ENCODE results near the gene RFLNA. TPM values are rescaled to one million over a fixed set of nuclear protein-coding genes. Genes with fewer than 3 reads are reported as not detected.

RFLNA gene
- total and polyA plus RNA-seq, 2 of the 4 experiments (the other 2 are of a cell fraction) = not detected

DNA sequence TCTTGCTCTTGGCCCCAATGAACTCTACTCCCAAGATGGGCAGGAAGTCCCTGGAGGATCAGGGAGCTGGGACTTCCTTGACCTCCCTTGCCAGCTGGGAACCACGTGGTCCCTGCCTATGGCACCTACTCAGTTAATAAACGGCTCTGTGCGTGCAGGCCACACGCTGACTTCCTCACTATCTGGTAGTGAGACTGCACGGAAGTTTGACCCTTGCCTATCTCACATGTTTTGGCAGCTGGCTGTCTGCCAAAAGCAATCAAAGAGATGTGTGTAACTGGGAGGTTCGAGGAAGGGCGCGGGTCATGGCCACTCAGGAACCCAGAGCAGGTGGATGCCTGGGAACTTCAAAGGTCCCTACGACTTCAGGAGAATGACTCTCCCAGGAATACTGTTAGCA lies 57.9 kb downstream of the RFLNA start:
- no peak overlapping the region for H2BK5ac ChIP-seq (ENCODE audit: low read depth, low read length, poor library complexity, severe bottlenecking)
- H3K4me2 ChIP-seq (ENCODE audit: low read depth, low read length) = no peak overlapping the region
- H2BK15ac ChIP-seq (ENCODE audit: low read depth, low read length) = no peak overlapping the region
- no peak overlapping the region for H3K56ac ChIP-seq (ENCODE audit: extremely low read depth, insufficient read depth, low read length)
- DNase-seq (no peak), ATAC-seq (ENCODE audit: low read depth) (no peak; the same call in 1 of the 2 replicates)
- H3K36me3 ChIP-seq (ENCODE audit: control insufficient read depth, insufficient read depth, low read length) = peaks cover 90% of the 10 kb centered on the region
- intact Hi-C loops (cut with micrococcal nuclease) (no loop called here), dilution Hi-C loops (cut with HindIII; ENCODE audit: low sequenced_read_pairs, unreplicated experiment) (no loop called here), in situ Hi-C loops (cut with MboI; ENCODE audit: low sequenced_read_pairs) (no loop called here)
- H4K91ac ChIP-seq (ENCODE audit: insufficient read depth, low read depth, low read length) = no peak overlapping the region
- no peaks in the 10 kb centered on the region for H3K27me3 ChIP-seq (ENCODE audit: control insufficient read depth, insufficient read depth, low read length)
- no peaks in the 10 kb centered on the region for H3K4me1 ChIP-seq (ENCODE audit: control insufficient read depth, insufficient read depth, low read length)
- no peak overlapping the region for H3K18ac ChIP-seq (ENCODE audit: low read depth, low read length)
- H3K4me3 ChIP-seq (ENCODE audit: insufficient read depth, low read depth, low read length) = no peak overlapping the region
- H3K9ac ChIP-seq (ENCODE audit: low read depth, low read length) = no peak overlapping the region
- no peaks in the 10 kb centered on the region for H3K9me1 ChIP-seq (ENCODE audit: insufficient read depth, low read length)
- H4K20me1 ChIP-seq (ENCODE audit: insufficient read depth, low read length) = peaks cover 48% of the 10 kb centered on the region
- no peak overlapping the region for H4K5ac ChIP-seq (ENCODE audit: low read depth, low read length)
- H2BK20ac ChIP-seq (ENCODE audit: low read depth, low read length) = no peak overlapping the region
- TF ChIP-seq, protein P1, sequence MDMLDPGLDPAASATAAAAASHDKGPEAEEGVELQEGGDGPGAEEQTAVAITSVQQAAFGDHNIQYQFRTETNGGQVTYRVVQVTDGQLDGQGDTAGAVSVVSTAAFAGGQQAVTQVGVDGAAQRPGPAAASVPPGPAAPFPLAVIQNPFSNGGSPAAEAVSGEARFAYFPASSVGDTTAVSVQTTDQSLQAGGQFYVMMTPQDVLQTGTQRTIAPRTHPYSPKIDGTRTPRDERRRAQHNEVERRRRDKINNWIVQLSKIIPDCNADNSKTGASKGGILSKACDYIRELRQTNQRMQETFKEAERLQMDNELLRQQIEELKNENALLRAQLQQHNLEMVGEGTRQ (IDR thresholded peaks at IDR 0.05; ENCODE audit: low read depth, low read length) = no peak
- TF ChIP-seq, protein P2, sequence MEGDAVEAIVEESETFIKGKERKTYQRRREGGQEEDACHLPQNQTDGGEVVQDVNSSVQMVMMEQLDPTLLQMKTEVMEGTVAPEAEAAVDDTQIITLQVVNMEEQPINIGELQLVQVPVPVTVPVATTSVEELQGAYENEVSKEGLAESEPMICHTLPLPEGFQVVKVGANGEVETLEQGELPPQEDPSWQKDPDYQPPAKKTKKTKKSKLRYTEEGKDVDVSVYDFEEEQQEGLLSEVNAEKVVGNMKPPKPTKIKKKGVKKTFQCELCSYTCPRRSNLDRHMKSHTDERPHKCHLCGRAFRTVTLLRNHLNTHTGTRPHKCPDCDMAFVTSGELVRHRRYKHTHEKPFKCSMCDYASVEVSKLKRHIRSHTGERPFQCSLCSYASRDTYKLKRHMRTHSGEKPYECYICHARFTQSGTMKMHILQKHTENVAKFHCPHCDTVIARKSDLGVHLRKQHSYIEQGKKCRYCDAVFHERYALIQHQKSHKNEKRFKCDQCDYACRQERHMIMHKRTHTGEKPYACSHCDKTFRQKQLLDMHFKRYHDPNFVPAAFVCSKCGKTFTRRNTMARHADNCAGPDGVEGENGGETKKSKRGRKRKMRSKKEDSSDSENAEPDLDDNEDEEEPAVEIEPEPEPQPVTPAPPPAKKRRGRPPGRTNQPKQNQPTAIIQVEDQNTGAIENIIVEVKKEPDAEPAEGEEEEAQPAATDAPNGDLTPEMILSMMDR (conservative IDR thresholded peaks at IDR 0.05; ENCODE audit: low read depth, low read length) = no peak
- TF ChIP-seq RAD21 (IDR thresholded peaks at IDR 0.05; ENCODE audit: low read length) (no peak), MAZ (IDR thresholded peaks at IDR 0.05; ENCODE audit: borderline replicate concordance, low read depth, low read length) (no peak), MAFK (IDR thresholded peaks at IDR 0.05; ENCODE audit: low read depth, low read length) (no peak), FOS (IDR thresholded peaks at IDR 0.05; ENCODE audit: low read depth, low read length) (no peak), CEBPB (IDR thresholded peaks at IDR 0.05; ENCODE audit: low read depth, low read length) (no peak), RFX5 (IDR thresholded peaks at IDR 0.05; ENCODE audit: low read depth, low read length) (no peak), MXI1 (IDR thresholded peaks at IDR 0.05; ENCODE audit: borderline replicate concordance, low read depth, low read length) (no peak), NFE2L2 (IDR thresholded peaks at IDR 0.05; ENCODE audit: low read depth, low read length) (no peak)
- TF ChIP-seq, protein P3, sequence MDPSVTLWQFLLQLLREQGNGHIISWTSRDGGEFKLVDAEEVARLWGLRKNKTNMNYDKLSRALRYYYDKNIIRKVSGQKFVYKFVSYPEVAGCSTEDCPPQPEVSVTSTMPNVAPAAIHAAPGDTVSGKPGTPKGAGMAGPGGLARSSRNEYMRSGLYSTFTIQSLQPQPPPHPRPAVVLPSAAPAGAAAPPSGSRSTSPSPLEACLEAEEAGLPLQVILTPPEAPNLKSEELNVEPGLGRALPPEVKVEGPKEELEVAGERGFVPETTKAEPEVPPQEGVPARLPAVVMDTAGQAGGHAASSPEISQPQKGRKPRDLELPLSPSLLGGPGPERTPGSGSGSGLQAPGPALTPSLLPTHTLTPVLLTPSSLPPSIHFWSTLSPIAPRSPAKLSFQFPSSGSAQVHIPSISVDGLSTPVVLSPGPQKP (IDR thresholded peaks at IDR 0.05; ENCODE audit: borderline replicate concordance, low read depth, low read length) = no peak
- H3K4ac ChIP-seq (ENCODE audit: low read depth, low read length) = no peak overlapping the region
- H4K8ac ChIP-seq (ENCODE audit: low read depth in 2 of 2, low read length in 2 of 2) = no peak overlapping the region
- peaks cover 18 to 69% of the 10 kb centered on the region in 2 experiments for H3K79me1 ChIP-seq (ENCODE audit: low read depth in 1 of 2, low read length in 2 of 2)
- no peak overlapping the region for H2AFZ ChIP-seq (replicated peaks; ENCODE audit: low read length, poor library complexity)
- no peak overlapping the region for H3K23ac ChIP-seq (ENCODE audit: low read depth, low read length)
- H3K27ac ChIP-seq (ENCODE audit: insufficient read depth, low read length) = no peak overlapping the region; the same call in 1 of the 2 replicates
- POLR2A ChIA-PET (ENCODE audit: unreplicated experiment) = no interaction called here
- 52% methylated on average over 5 of the region's 9 CpGs; no CpG with 5 or more reads in 1 of the 2 experiments for WGBS, 2 experiments (ENCODE audit: extremely low coverage in 2 of 2, insufficient read length in 1 of 2)
- H3K9me3 ChIP-seq (ENCODE audit: control insufficient read depth, insufficient read depth, low read length) = no peaks in the 10 kb centered on the region
- no peak overlapping the region; the same call in 1 of the 2 replicates for H2AK5ac ChIP-seq (ENCODE audit: low read depth, low read length)
- CTCF ChIA-PET = interaction anchor here (0.8 kb wide), 1 partner anchor 535 kb away, joined by 3 read pairs; no protein-coding TSS in a partner anchor
- no peak overlapping the region for H3K14ac ChIP-seq (replicated peaks; ENCODE audit: low read depth, low read length)
- no peak overlapping the region for H2AK9ac ChIP-seq (replicated peaks; ENCODE audit: low read depth, low read length, poor library complexity)
- H2BK120ac ChIP-seq (ENCODE audit: low read depth, low read length) = no peak overlapping the region
- no TSS peak for BruUV-seq (replicated peaks)

Data from IMR-90 (cell line).